Measurements from ENCODE around the gene FAM120B. TPM values are rescaled to one million over a fixed set of nuclear protein-coding genes. Genes with fewer than 3 reads are reported as not detected.

The FAM120B gene
- total and polyA plus RNA-seq, 2 experiments from 2014 or later = 7.2 to 16.7 TPM

- no peak for TF ChIP-seq CTCF (conservative IDR thresholded peaks at IDR 0.05; ENCODE audit: low read depth in 2 of 2)
- TF ChIP-seq EZH2 (IDR thresholded peaks at IDR 0.05; ENCODE audit: low read depth, unreplicated experiment) = no peak
- no peak for TF ChIP-seq CREB1 (CRISPR knock-in tag; IDR thresholded peaks at IDR 0.05; ENCODE audit: low read depth)
- TF ChIP-seq EZH2phosphoT487 (IDR thresholded peaks at IDR 0.05; ENCODE audit: unreplicated experiment) = no peak
- TF ChIP-seq ZNF331 (CRISPR knock-in tag; IDR thresholded peaks at IDR 0.05; ENCODE audit: low read depth) = no peak
- TF ChIP-seq REST (IDR thresholded peaks at IDR 0.05; ENCODE audit: unreplicated experiment) = no peak
- TF ChIP-seq STAT1 (IDR thresholded peaks at IDR 0.05; ENCODE audit: unreplicated experiment) = no peak
- no peak for TF ChIP-seq ZNF114 (CRISPR knock-in tag; IDR thresholded peaks at IDR 0.05)
- no peak for TF ChIP-seq ETS1 (IDR thresholded peaks at IDR 0.05)
- TF ChIP-seq NANOG (IDR thresholded peaks at IDR 0.05; ENCODE audit: borderline replicate concordance) = no peak
These were observed 71.9 kb downstream of the FAM120B start (continued) for GRCh38 chr6:170378502-170378901.

GRCh38 chr6:170381562-170381961 lies 75.0 kb downstream of the FAM120B start:
- Histone ChIP-seq H3K79me2 (replicated peaks; ENCODE audit: insufficient read depth) (no peaks in the 10 kb centered on the region), H3K4me1 (ENCODE audit: insufficient read depth) (no peaks in the 10 kb centered on the region), H3K36me3 (ENCODE audit: insufficient read depth) (no peaks in the 10 kb centered on the region), H4K20me1 (replicated peaks; ENCODE audit: insufficient read depth) (no peaks in the 10 kb centered on the region), H2AFZ (no peak overlapping the region), H3K4me3 (no peak overlapping the region), H3K4me2 (no peak overlapping the region), H3K27ac (ENCODE audit: low read depth) (no peak overlapping the region), H3K9me2 (ENCODE audit: insufficient read depth) (no peaks in the 10 kb centered on the region), H3K27me3 (ENCODE audit: insufficient read depth) (no peaks in the 10 kb centered on the region), H3F3A (replicated peaks; ENCODE audit: low read depth) (no peaks in the 10 kb centered on the region)
- DNase-seq (ENCODE audit: low spot score) (no peak), ATAC-seq (no peak)
- Mint-ChIP-seq H3K4me3 (no peak overlapping the region), H3K36me3 (ENCODE audit: low read depth) (no peaks in the 10 kb centered on the region; the same call in 2 of the 3 replicates), H3K4me1 (peaks cover 13% of the 10 kb centered on the region), H3K27ac (no peak overlapping the region), H3K9me3 (no peaks in the 10 kb centered on the region), H3K27me3 (ENCODE audit: insufficient read depth, low read depth, poor library complexity) (peaks cover 3% of the 10 kb centered on the region)
- TF ChIP-seq ETS1 (IDR thresholded peaks at IDR 0.05) (no peak), STAT1 (IDR thresholded peaks at IDR 0.05; ENCODE audit: unreplicated experiment) (no peak), ZNF331 (CRISPR knock-in tag; IDR thresholded peaks at IDR 0.05; ENCODE audit: low read depth) (no peak), JUNB (IDR thresholded peaks at IDR 0.05; ENCODE audit: unreplicated experiment) (no peak), POLR2AphosphoS5 (IDR thresholded peaks at IDR 0.05; ENCODE audit: low read depth) (no peak)

Data from GM23338 (cell line).